NCI-H2171 treated with DMSO at 0.1 percent for 48 hours (cell line): ENCODE measurements around the gene MAPK6.
A peak's percentile ranks its signal among the peaks of the same experiment; 100 is the strongest.

Experiments used
- DNase-seq: peaks from one replicate; lab custom pipeline; 2025; lab: John Stamatoyannopoulos, UW

The MAPK6 gene

GRCh38 chr15:52010633-52011595, 8.1 kb upstream of the MAPK6 start:
- peak; percentile 35 for DNase-seq

- DNase-seq = peak; percentile 37
Observed at GRCh38 chr15:52011711-52012144, 7.3 kb upstream of the MAPK6 start.

GRCh38 chr15:52012210-52012609, 6.8 kb upstream of the MAPK6 start:
- no peak for DNase-seq

GRCh38 chr15:52013151-52013791, 5.7 kb upstream of the MAPK6 start:
- no peak for DNase-seq

- DNase-seq = no peak
Observed at GRCh38 chr15:52014616-52015015, 4.4 kb upstream of the MAPK6 start.

GRCh38 chr15:52016316-52016715, 2.7 kb upstream of the MAPK6 start:
- DNase-seq = no peak

GRCh38 chr15:52018244-52018643, 775 bp upstream of the MAPK6 start:
- no peak for DNase-seq

- DNase-seq = peak; percentile 45
Observed at GRCh38 chr15:52019394-52020220, 588 bp downstream of the MAPK6 start.

- peak; percentile 33 for DNase-seq
Observed at GRCh38 chr15:52020221-52021085, 1.4 kb downstream of the MAPK6 start.

- DNase-seq = peak; percentile 61
Observed at GRCh38 chr15:52021128-52021671, 2.2 kb downstream of the MAPK6 start.

- peak; percentile 38 for DNase-seq
Observed at GRCh38 chr15:52021892-52022540, 3.0 kb downstream of the MAPK6 start.

GRCh38 chr15:52023169-52023922, 4.3 kb downstream of the MAPK6 start:
- DNase-seq = no peak

GRCh38 chr15:52028431-52029093, 9.5 kb downstream of the MAPK6 start:
- DNase-seq = no peak

GRCh38 chr15:52030010-52030409, 11.0 kb downstream of the MAPK6 start:
- DNase-seq = no peak

- no peak for DNase-seq
Observed at GRCh38 chr15:52031556-52031955, 12.5 kb downstream of the MAPK6 start.

GRCh38 chr15:52037889-52038505, 19.0 kb downstream of the MAPK6 start:
- DNase-seq = no peak

GRCh38 chr15:52039925-52040781, 21.1 kb downstream of the MAPK6 start:
- DNase-seq = no peak
